Astrocyte (in vitro differentiated cells and primary cell): ENCODE data around the gene CNTNAP2.

Experiments
- EZH2 ChIP-seq: IDR thresholded peaks from 2 replicates; pipeline ENCODE4 v1.6.1; 2012; ENCODE audit warnings: mild to moderate bottlenecking, low read length, inconsistent platforms; ENCODE audit not compliant: insufficient read depth
- TF ChIP-seq, protein P1 (sequence below): IDR thresholded peaks from 2 replicates; pipeline ENCODE4 v1.5.1; 2011; ENCODE audit warnings: low read depth, mild to moderate bottlenecking, inconsistent platforms, low read length, moderate library complexity; ENCODE audit not compliant: insufficient read depth

DNA sequence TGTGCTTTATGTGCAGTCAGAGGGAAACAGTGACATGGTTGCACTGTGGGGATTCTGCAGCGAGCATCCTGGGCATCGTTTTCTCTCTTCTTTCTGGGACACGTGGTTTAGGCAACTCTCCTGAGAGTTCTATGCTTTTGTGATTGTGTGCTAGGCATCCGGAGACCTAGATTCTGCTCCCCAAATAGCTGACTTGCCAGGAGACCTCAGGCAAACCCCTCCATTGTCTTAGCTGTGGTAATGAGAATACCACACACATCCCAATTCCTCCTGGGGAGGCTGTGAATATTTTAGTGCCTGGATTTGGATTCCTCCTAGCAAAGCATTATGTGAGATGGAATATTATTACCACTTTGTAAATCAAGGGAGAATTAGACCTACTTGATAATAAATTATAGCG, 1862.0 kb downstream of the CNTNAP2 start:
- TF ChIP-seq, protein P1, sequence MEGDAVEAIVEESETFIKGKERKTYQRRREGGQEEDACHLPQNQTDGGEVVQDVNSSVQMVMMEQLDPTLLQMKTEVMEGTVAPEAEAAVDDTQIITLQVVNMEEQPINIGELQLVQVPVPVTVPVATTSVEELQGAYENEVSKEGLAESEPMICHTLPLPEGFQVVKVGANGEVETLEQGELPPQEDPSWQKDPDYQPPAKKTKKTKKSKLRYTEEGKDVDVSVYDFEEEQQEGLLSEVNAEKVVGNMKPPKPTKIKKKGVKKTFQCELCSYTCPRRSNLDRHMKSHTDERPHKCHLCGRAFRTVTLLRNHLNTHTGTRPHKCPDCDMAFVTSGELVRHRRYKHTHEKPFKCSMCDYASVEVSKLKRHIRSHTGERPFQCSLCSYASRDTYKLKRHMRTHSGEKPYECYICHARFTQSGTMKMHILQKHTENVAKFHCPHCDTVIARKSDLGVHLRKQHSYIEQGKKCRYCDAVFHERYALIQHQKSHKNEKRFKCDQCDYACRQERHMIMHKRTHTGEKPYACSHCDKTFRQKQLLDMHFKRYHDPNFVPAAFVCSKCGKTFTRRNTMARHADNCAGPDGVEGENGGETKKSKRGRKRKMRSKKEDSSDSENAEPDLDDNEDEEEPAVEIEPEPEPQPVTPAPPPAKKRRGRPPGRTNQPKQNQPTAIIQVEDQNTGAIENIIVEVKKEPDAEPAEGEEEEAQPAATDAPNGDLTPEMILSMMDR: no peak
- TF ChIP-seq EZH2: no peak
